K562 (cell line): Measurements from ENCODE around the gene MILR1. TPM values are rescaled to one million over a fixed set of nuclear protein-coding genes. Genes with fewer than 3 reads are reported as not detected.
A peak's percentile ranks its signal among the peaks of the same experiment; 100 is the strongest.

Source experiments
- BHLHE40 ChIP-seq: IDR thresholded peaks from 2 replicates; pipeline ENCODE4 v1.6.1; 2011; ENCODE audit warnings: low read length, improper control_type of control experiment
- HDGF ChIP-seq: fragments of 450-650 bp; IDR thresholded peaks from 2 replicates; pipeline ENCODE4 v1.6.1; 2016
- MYNN ChIP-seq, 2 experiments: sonication (generic); formaldehyde crosslinking in 1 of 2; IDR thresholded peaks; 2 replicates each; pipeline versions ENCODE4 v1.5.0 to v1.6.1; 2016 to 2020; ENCODE audit warnings: antibody characterized with exemption in 1 of 2, missing genetic modification reagents in 1 of 2
- POLR2B ChIP-seq: fragments of 450-650 bp; IDR thresholded peaks from 2 replicates; pipeline ENCODE4 v1.6.1; 2018; ENCODE audit warnings: low read depth; ENCODE audit not compliant: partially characterized antibody
- SIN3A ChIP-seq, 2 experiments: fragments of 150-350 bp in 1 of 2; IDR thresholded peaks; 2 replicates each; pipeline ENCODE4 v1.6.1; 2011 to 2016; ENCODE audit warnings: borderline replicate concordance in 2 of 2, low read depth in 2 of 2, low read length in 2 of 2, mild to moderate bottlenecking in 2 of 2, moderate library complexity in 2 of 2; ENCODE audit not compliant: control insufficient read depth in 1 of 2
- ZBTB1 ChIP-seq: sonication (generic); formaldehyde crosslinking; IDR thresholded peaks from 2 replicates; pipeline ENCODE4 v1.8.1; 2023; ENCODE audit warnings: missing genetic modification reagents, low read depth, mild to moderate bottlenecking, borderline replicate concordance
- ZFPM2 ChIP-seq: fragments of 250-450 bp; sonication (Bioruptor Pico); IDR thresholded peaks from 2 replicates; pipeline ENCODE4 v1.5.1; 2022; ENCODE audit warnings: mild to moderate bottlenecking
- ZFX ChIP-seq: sonication (generic); formaldehyde crosslinking; IDR thresholded peaks from 2 replicates; pipeline ENCODE4 v1.8.0; 2022; ENCODE audit warnings: mild to moderate bottlenecking, missing genetic modification reagents, moderate library complexity
- polyA plus RNA-seq, 8 experiments: library from polyadenylated mRNA; depleted of rRNA in 4 of 8; stranded (reverse) in 5 of 8; unstranded in 3 of 8; fragments of >200 nt; fragmentation: Nextera tagmentation in 2 of 8; fragmentation: Illumina TruSeq in 1 of 8; extraction: Ambion mirVana in 2 of 8; extraction: Trizol in 1 of 8; gene quantifications; 2 replicates each; pipeline versions ENCODE4 v1.2.1 to v1.2.3, GENCODE V29; 2011 to 2014; ENCODE audit warnings: inconsistent platforms in 1 of 8, missing spikeins in 1 of 8
- total RNA-seq, 7 experiments: library from RNA; depleted of rRNA in 6 of 7; stranded (reverse); fragments of >200 nt in 6 of 7; fragmentation: Illumina TruSeq in 2 of 7; extraction: Trizol in 2 of 7; gene quantifications; 2 replicates each; pipeline versions ENCODE4 v1.2.1 to v1.2.3, GENCODE V29; 2011 to 2021; ENCODE audit warnings: low replicate concordance in 1 of 7
- TF ChIP-seq, protein P1 (sequence below): fragments of 450-650 bp; formaldehyde crosslinking; conservative IDR thresholded peaks from 2 replicates; pipeline ENCODE4 v1.4.0; 2022; ENCODE audit warnings: mild to moderate bottlenecking, missing genetic modification characterization

The MILR1 gene
- total and polyA plus RNA-seq, 9 of the 15 experiments (the other 6 are each of a cell fraction or from before 2014, with no cell fraction given) = 3.8 to 14.1 (median 7.1) TPM

DNA sequence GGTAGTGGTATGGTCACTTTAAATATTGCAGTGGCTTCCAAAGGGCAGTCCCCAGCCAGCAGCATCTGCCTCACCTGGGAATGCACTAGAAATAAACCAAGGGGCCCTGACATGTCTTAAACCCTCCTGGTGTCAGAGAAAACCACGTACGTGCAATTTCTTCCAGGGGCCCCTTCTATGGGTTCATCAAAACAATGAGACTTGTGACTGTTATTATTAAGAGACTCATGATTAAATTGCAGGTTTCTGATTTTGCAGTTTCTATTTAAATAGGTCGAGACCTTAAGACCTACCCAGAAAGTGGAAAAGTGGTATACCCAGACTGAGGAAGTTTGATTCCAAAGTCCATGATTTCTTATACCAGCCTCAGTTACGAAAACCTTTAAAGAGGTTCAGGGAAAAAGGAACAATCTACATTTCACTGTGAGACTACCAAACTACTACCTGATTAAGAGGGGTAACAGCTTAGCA is 48.7 kb downstream of the MILR1 start (continued):
- TF ChIP-seq HDGF = no peak
- peak; percentile 7; the same call in 1 of the 2 replicates for TF ChIP-seq ZFX (CRISPR knock-in tag)
- TF ChIP-seq, protein P1, sequence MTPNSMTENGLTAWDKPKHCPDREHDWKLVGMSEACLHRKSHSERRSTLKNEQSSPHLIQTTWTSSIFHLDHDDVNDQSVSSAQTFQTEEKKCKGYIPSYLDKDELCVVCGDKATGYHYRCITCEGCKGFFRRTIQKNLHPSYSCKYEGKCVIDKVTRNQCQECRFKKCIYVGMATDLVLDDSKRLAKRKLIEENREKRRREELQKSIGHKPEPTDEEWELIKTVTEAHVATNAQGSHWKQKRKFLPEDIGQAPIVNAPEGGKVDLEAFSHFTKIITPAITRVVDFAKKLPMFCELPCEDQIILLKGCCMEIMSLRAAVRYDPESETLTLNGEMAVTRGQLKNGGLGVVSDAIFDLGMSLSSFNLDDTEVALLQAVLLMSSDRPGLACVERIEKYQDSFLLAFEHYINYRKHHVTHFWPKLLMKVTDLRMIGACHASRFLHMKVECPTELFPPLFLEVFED (CRISPR knock-in tag) = 0 out of 2 replicates have a peak, but pooled peaks have one; percentile 3
- no peak for TF ChIP-seq ZFPM2 (CRISPR knock-in tag)
- TF ChIP-seq BHLHE40 = 0 out of 2 replicates have a peak, but pooled peaks have one; percentile 35
- TF ChIP-seq ZBTB1 (CRISPR knock-in tag) = no peak
- peak in 1 of 2 experiments; percentile 64; a peak in 1 of 4 replicates for TF ChIP-seq SIN3A (IDR thresholded peaks at IDR 0.05; ENCODE audit: borderline replicate concordance in 2 of 2, control insufficient read depth in 1 of 2, low read depth in 2 of 2, low read length in 2 of 2)
- TF ChIP-seq POLR2B = peak; percentile 45
- TF ChIP-seq MYNN (IDR thresholded peaks at IDR 0.05) = peak; percentile 41; the same call in 1 of the 2 replicates
- TF ChIP-seq MYNN (CRISPR knock-in tag; IDR thresholded peaks at IDR 0.05) = no peak
